AG04450 (cell line): ENCODE results near the gene TNC. TPM values are rescaled to one million over a fixed set of nuclear protein-coding genes. Genes with fewer than 3 reads are reported as not detected.
A peak's percentile ranks its signal among the peaks of the same experiment; 100 is the strongest.

Experiments used
- CTCF ChIA-PET: fragments of 300-600, 350-600 bp; formaldehyde crosslinking; extraction: SDS; loops from one replicate; lab custom pipeline; 2022; ENCODE audit warnings: antibody characterized with exemption, inconsistent platforms; lab: Charles Lee
- POLR2A ChIA-PET: fragments of 350-600 bp; formaldehyde crosslinking; extraction: SDS; loops from one replicate; lab custom pipeline; 2021; ENCODE audit warnings: antibody characterized with exemption, inconsistent platforms; lab: Yijun Ruan, JAX
- DNase-seq: peaks from one replicate; pipeline ENCODE4 v3.0.0-alpha.2; 2011; ENCODE audit warnings: low read depth, low spot score
- H3K27ac ChIP-seq: one replicate; pipeline ENCODE4 v1.5.1; 2012; ENCODE audit warnings: low read depth, low read length, control low read depth
- H3K27me3 ChIP-seq: one replicate; pipeline ENCODE4 v1.6.0; 2012; ENCODE audit warnings: low read length; ENCODE audit not compliant: control insufficient read depth, insufficient read depth
- H3K4me3 ChIP-seq: 2 replicates; pipeline ENCODE4 v1.5.1; 2011; ENCODE audit warnings: mild to moderate bottlenecking, low read depth, low read length, control low read depth
- H3K9me3 ChIP-seq: 2 replicates; pipeline ENCODE4 v1.5.1; 2012; ENCODE audit warnings: low read length; ENCODE audit not compliant: control insufficient read depth, insufficient read depth
- CTCF ChIP-seq: IDR thresholded peaks from 2 replicates; pipeline ENCODE4 v1.5.1; 2011; ENCODE audit warnings: low read depth, low read length, control low read depth, inconsistent platforms
- polyA minus RNA-seq: library from RNA; depleted of rRNA, polyadenylated mRNA; stranded (reverse); fragments of >200 nt; gene quantifications from 2 replicates; pipeline ENCODE4 v1.2.3, GENCODE V29; 2011; rRNA and poly(A)+ RNA removed
- polyA plus RNA-seq: library from polyadenylated mRNA; depleted of rRNA; stranded (reverse); fragments of >200 nt; gene quantifications from 2 replicates; pipeline ENCODE4 v1.2.3, GENCODE V29; 2011; rRNA removed

TNC gene
- polyA plus RNA-seq = 265 and 319 TPM in 2 replicates
- 341 and 440 TPM in 2 replicates for polyA minus RNA-seq

- CTCF ChIA-PET = interaction anchor here (0.7 to 1.0 kb wide), 2 partner anchors 14 to 406 kb away, joined by 3 read pairs; no protein-coding TSS in a partner anchor
- POLR2A ChIA-PET = interaction anchor here (0.5 to 2.5 kb wide), 15 partner anchors 9 to 442 kb away, joined by 3 to 40 read pairs (median 4); no protein-coding TSS in a partner anchor
- TF ChIP-seq CTCF = no peak
Measured at GRCh38 chr9:115117999-115118878, at the start of gene TNC. TSS of gene TNC (minus strand) at chr9:115118157. CDS start at chr9:115091018, 27,139 bp downstream.

GRCh38 chr9:115167175-115167574 is 49.2 kb upstream of the TNC start:
- POLR2A ChIA-PET = interaction anchor here (0.6 kb wide), 1 partner anchor 59 kb away, joined by 3 read pairs; no protein-coding TSS in a partner anchor
- CTCF ChIA-PET = no interaction called here
- DNase-seq = peak; percentile 39

More at GRCh38 chr9:115117999-115118878, at the start of gene TNC:
- peak; percentile 79 for DNase-seq
- no peaks in the 10 kb centered on the region for H3K27me3 ChIP-seq
- no peaks in the 10 kb centered on the region for H3K9me3 ChIP-seq
- H3K27ac ChIP-seq = peak within 1 kb of the TSS; percentile 92
- H3K4me3 ChIP-seq = peak within 1 kb of the TSS; percentile 77

DNA sequence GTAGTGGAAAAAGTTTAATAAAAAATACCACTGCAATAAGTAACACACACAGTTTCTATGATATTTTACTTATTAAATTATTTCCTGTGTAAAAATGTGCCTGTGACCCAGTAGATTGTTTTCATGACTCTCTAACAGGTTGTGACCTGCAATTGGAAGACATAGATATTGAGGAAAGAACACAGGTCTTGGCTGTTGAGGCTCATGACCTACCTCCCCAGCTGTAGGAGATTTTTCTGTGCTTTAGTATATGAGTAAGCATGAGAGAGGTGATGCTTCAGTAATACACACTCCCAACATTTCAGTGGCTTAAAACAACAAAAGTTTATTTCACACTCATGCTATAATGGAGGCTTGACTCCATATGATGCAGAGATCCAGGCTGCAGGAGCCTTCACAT is 47.3 kb upstream of the TNC start:
- Histone ChIP-seq H3K27ac (no peak overlapping the region), H3K9me3 (no peaks in the 10 kb centered on the region), H3K4me3 (no peak overlapping the region), H3K27me3 (no peaks in the 10 kb centered on the region)
- POLR2A ChIA-PET = no interaction called here
- CTCF ChIA-PET = no interaction called here
- no peak for DNase-seq
- TF ChIP-seq CTCF = no peak

More at GRCh38 chr9:115167175-115167574, 49.2 kb upstream of the TNC start:
- no peak overlapping the region for H3K4me3 ChIP-seq
- H3K9me3 ChIP-seq = no peaks in the 10 kb centered on the region
- no peak for TF ChIP-seq CTCF
- no peak overlapping the region for H3K27ac ChIP-seq
- no peaks in the 10 kb centered on the region for H3K27me3 ChIP-seq

DNA sequence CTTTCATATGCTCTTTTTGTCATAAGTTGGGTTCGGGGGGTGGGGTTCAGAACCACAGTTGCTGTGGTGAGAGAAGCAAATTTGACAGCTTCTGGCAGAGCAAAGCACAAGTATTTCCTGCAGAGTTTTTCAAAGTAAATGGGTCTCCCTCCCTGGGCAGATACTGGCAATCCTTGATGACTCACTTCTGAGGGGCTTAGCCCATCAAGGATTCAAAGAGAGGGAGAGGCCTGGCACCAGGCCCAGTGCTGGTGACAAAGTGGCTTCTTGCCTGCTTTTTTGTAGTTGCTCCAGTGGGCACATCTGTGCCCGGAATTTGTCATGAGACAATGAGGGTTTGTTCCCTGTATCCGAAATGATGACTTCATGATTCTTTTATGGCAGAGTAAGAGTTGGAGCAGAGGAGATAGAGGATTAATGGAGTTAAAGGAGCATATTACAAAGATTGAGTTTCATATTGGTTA is 46.6 kb upstream of the TNC start:
- CTCF ChIA-PET = no interaction called here
- DNase-seq = no peak
- Histone ChIP-seq H3K27me3 (no peaks in the 10 kb centered on the region), H3K27ac (peak overlapping the region; percentile 13), H3K9me3 (no peaks in the 10 kb centered on the region), H3K4me3 (no peak overlapping the region)
- POLR2A ChIA-PET = no interaction called here
- no peak for TF ChIP-seq CTCF

DNA sequence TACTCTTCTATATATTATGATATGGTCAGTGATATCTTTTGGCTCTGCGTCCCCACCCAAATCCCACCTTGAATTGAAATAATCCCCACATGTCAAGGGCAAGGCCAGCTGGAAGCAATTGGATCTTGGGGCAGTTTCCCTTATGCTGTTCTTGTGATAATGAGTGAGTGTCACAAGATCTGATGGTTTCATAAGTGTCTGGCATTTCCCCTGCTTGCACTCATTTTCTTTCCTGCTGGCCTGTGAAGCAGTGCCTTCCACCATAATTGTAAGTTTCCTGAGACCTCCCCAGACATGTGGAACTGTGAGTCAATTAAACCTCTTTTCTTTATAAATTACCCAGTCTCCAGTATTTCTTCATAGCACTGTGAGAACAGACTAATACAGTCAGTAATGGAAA is 45.0 kb upstream of the TNC start:
- Histone ChIP-seq H3K27me3 (no peaks in the 10 kb centered on the region), H3K4me3 (no peak overlapping the region), H3K9me3 (no peaks in the 10 kb centered on the region), H3K27ac (no peak overlapping the region)
- ChIA-PET POLR2A (no interaction called here), CTCF (no interaction called here)
- TF ChIP-seq CTCF = no peak
- DNase-seq = no peak
